ENCODE measurements around the gene DOCK4. TPM values are rescaled to one million over a fixed set of nuclear protein-coding genes. Genes with fewer than 3 reads are reported as not detected.

The DOCK4 gene
- total and polyA plus RNA-seq, 5 donors from 2014 or later, result 0.44 TPM; not detected in 4

GRCh38 chr7:112049555-112050249 lies 156.5 kb downstream of the DOCK4 start:
- ATAC-seq (ENCODE audit: low read depth in 2 of 2), result no peak
- Mint-ChIP-seq H3K4me1 (no peaks in the 10 kb centered on the region), H3K36me3 (no peaks in the 10 kb centered on the region), H3K4me3 (no peak overlapping the region), H3K27ac (no peak overlapping the region), H3K9me3 (peaks cover 0 to 7% (median 2%) of the 10 kb centered on the region in 7 donors), H3K27me3 (no peaks in the 10 kb centered on the region)
- Histone ChIP-seq H3K27me3 (ENCODE audit: control insufficient read depth, insufficient read depth, low read length) (no peaks in the 10 kb centered on the region), H3K36me3 (ENCODE audit: control insufficient read depth, insufficient read depth, low read length) (no peaks in the 10 kb centered on the region), H3K27ac (ENCODE audit: insufficient read depth, low read length, poor library complexity, severe bottlenecking) (no peak overlapping the region), H3K4me1 (ENCODE audit: control insufficient read depth, insufficient read depth, low read length, poor library complexity, severe bottlenecking) (no peaks in the 10 kb centered on the region), H3K4me3 (ENCODE audit: low read depth, low read length) (no peak overlapping the region), H3K9me3 (ENCODE audit: control insufficient read depth in 2 of 2, low read length in 2 of 2) (no peaks in the 10 kb centered on the region)
- DNase-seq, result no peak

GRCh38 chr7:112047421-112047820 lies 158.8 kb downstream of the DOCK4 start:
- no peak for ATAC-seq (ENCODE audit: low read depth in 2 of 2)
- Mint-ChIP-seq H3K4me1 (no peaks in the 10 kb centered on the region), H3K4me3 (no peak overlapping the region), H3K36me3 (no peaks in the 10 kb centered on the region), H3K9me3 (peaks cover 0 to 7% (median 2%) of the 10 kb centered on the region in 7 donors), H3K27ac (no peak overlapping the region), H3K27me3 (no peaks in the 10 kb centered on the region)
- H3K27me3 ChIP-seq (ENCODE audit: control insufficient read depth, insufficient read depth, low read length), result no peaks in the 10 kb centered on the region
- no peaks in the 10 kb centered on the region for H3K36me3 ChIP-seq (ENCODE audit: control insufficient read depth, insufficient read depth, low read length)
- H3K4me1 ChIP-seq (ENCODE audit: control insufficient read depth, insufficient read depth, low read length, poor library complexity, severe bottlenecking), result no peaks in the 10 kb centered on the region
- no peak overlapping the region for H3K27ac ChIP-seq (ENCODE audit: insufficient read depth, low read length, poor library complexity, severe bottlenecking)
- H3K4me3 ChIP-seq (ENCODE audit: low read depth, low read length), result no peak overlapping the region
- no peaks in the 10 kb centered on the region for H3K9me3 ChIP-seq (ENCODE audit: control insufficient read depth in 2 of 2, low read length in 2 of 2)
- no peak for DNase-seq

- Mint-ChIP-seq H3K36me3 (no peaks in the 10 kb centered on the region), H3K27ac (no peak overlapping the region), H3K4me3 (no peak overlapping the region), H3K4me1 (no peaks in the 10 kb centered on the region), H3K9me3 (peaks cover 0 to 7% (median 2%) of the 10 kb centered on the region in 7 donors), H3K27me3 (no peaks in the 10 kb centered on the region)
- no peak overlapping the region for H3K4me3 ChIP-seq (ENCODE audit: low read depth, low read length)
- DNase-seq, result no peak
- H3K4me1 ChIP-seq (ENCODE audit: control insufficient read depth, insufficient read depth, low read length, poor library complexity, severe bottlenecking), result no peaks in the 10 kb centered on the region
- H3K27ac ChIP-seq (ENCODE audit: insufficient read depth, low read length, poor library complexity, severe bottlenecking), result no peak overlapping the region
- H3K36me3 ChIP-seq (ENCODE audit: control insufficient read depth, insufficient read depth, low read length), result no peaks in the 10 kb centered on the region
- H3K27me3 ChIP-seq (ENCODE audit: control insufficient read depth, insufficient read depth, low read length), result no peaks in the 10 kb centered on the region
- no peaks in the 10 kb centered on the region for H3K9me3 ChIP-seq (ENCODE audit: control insufficient read depth in 2 of 2, low read length in 2 of 2)
- no peak for ATAC-seq (ENCODE audit: low read depth in 2 of 2)
Observed at GRCh38 chr7:112045222-112045621, 161.0 kb downstream of the DOCK4 start.

GRCh38 chr7:112042631-112043030 lies 163.6 kb downstream of the DOCK4 start:
- H3K9me3 Mint-ChIP-seq, result peaks cover 0 to 7% (median 2%) of the 10 kb centered on the region in 7 donors
- Histone ChIP-seq H3K4me3 (ENCODE audit: low read depth, low read length) (no peak overlapping the region), H3K27me3 (ENCODE audit: control insufficient read depth, insufficient read depth, low read length) (no peaks in the 10 kb centered on the region), H3K9me3 (ENCODE audit: control insufficient read depth in 2 of 2, low read length in 2 of 2) (no peaks in the 10 kb centered on the region), H3K36me3 (ENCODE audit: control insufficient read depth, insufficient read depth, low read length) (no peaks in the 10 kb centered on the region), H3K27ac (ENCODE audit: insufficient read depth, low read length, poor library complexity, severe bottlenecking) (no peak overlapping the region), H3K4me1 (ENCODE audit: control insufficient read depth, insufficient read depth, low read length, poor library complexity, severe bottlenecking) (no peaks in the 10 kb centered on the region)
- no peak overlapping the region for H3K27ac Mint-ChIP-seq
- ATAC-seq (ENCODE audit: low read depth in 2 of 2) (no peak), DNase-seq (no peak)
- H3K4me1 Mint-ChIP-seq, result no peaks in the 10 kb centered on the region
- H3K27me3 Mint-ChIP-seq, result no peaks in the 10 kb centered on the region
- H3K4me3 Mint-ChIP-seq, result no peak overlapping the region
- H3K36me3 Mint-ChIP-seq, result no peaks in the 10 kb centered on the region

GRCh38 chr7:112038353-112038752 lies 167.8 kb downstream of the DOCK4 start:
- DNase-seq, result no peak
- no peak for ATAC-seq (ENCODE audit: low read depth in 2 of 2)
- Histone ChIP-seq H3K27ac (ENCODE audit: insufficient read depth, low read length, poor library complexity, severe bottlenecking) (no peak overlapping the region), H3K27me3 (ENCODE audit: control insufficient read depth, insufficient read depth, low read length) (no peaks in the 10 kb centered on the region), H3K4me1 (ENCODE audit: control insufficient read depth, insufficient read depth, low read length, poor library complexity, severe bottlenecking) (no peaks in the 10 kb centered on the region), H3K4me3 (ENCODE audit: low read depth, low read length) (no peak overlapping the region), H3K9me3 (ENCODE audit: control insufficient read depth in 2 of 2, low read length in 2 of 2) (no peaks in the 10 kb centered on the region), H3K36me3 (ENCODE audit: control insufficient read depth, insufficient read depth, low read length) (no peaks in the 10 kb centered on the region)
- H3K36me3 Mint-ChIP-seq, result no peaks in the 10 kb centered on the region
- peaks cover 0 to 4% (median 0%) of the 10 kb centered on the region in 7 donors for H3K9me3 Mint-ChIP-seq
- H3K27ac Mint-ChIP-seq, result no peak overlapping the region
- no peaks in the 10 kb centered on the region for H3K4me1 Mint-ChIP-seq
- H3K27me3 Mint-ChIP-seq, result no peaks in the 10 kb centered on the region
- H3K4me3 Mint-ChIP-seq, result no peak overlapping the region

GRCh38 chr7:112036071-112036470 lies 170.1 kb downstream of the DOCK4 start:
- H3K4me3 ChIP-seq (ENCODE audit: low read depth, low read length), result no peak overlapping the region

GRCh38 chr7:112031689-112032088 lies 174.5 kb downstream of the DOCK4 start:
- H3K27me3 Mint-ChIP-seq, result no peaks in the 10 kb centered on the region
- Histone ChIP-seq H3K36me3 (ENCODE audit: control insufficient read depth, insufficient read depth, low read length) (no peaks in the 10 kb centered on the region), H3K9me3 (ENCODE audit: control insufficient read depth in 2 of 2, low read length in 2 of 2) (no peaks in the 10 kb centered on the region), H3K27me3 (ENCODE audit: control insufficient read depth, insufficient read depth, low read length) (no peaks in the 10 kb centered on the region), H3K4me1 (ENCODE audit: control insufficient read depth, insufficient read depth, low read length, poor library complexity, severe bottlenecking) (no peaks in the 10 kb centered on the region), H3K4me3 (ENCODE audit: low read depth, low read length) (no peak overlapping the region), H3K27ac (ENCODE audit: insufficient read depth, low read length, poor library complexity, severe bottlenecking) (no peak overlapping the region)
- H3K4me1 Mint-ChIP-seq, result no peaks in the 10 kb centered on the region
- H3K9me3 Mint-ChIP-seq, result peaks cover 0 to 4% (median 0%) of the 10 kb centered on the region in 7 donors
- ATAC-seq (ENCODE audit: low read depth in 2 of 2) (no peak), DNase-seq (no peak)
- no peak overlapping the region for H3K4me3 Mint-ChIP-seq
- H3K36me3 Mint-ChIP-seq, result no peaks in the 10 kb centered on the region
- H3K27ac Mint-ChIP-seq, result no peak overlapping the region

More at GRCh38 chr7:112036071-112036470, 170.1 kb downstream of the DOCK4 start:
- H3K36me3 ChIP-seq (ENCODE audit: control insufficient read depth, insufficient read depth, low read length), result no peaks in the 10 kb centered on the region
- Mint-ChIP-seq H3K4me1 (no peaks in the 10 kb centered on the region), H3K36me3 (no peaks in the 10 kb centered on the region), H3K27ac (no peak overlapping the region), H3K4me3 (no peak overlapping the region), H3K9me3 (peaks cover 0 to 4% (median 0%) of the 10 kb centered on the region in 7 donors), H3K27me3 (no peaks in the 10 kb centered on the region)
- no peaks in the 10 kb centered on the region for H3K4me1 ChIP-seq (ENCODE audit: control insufficient read depth, insufficient read depth, low read length, poor library complexity, severe bottlenecking)
- DNase-seq, result no peak
- ATAC-seq (ENCODE audit: low read depth in 2 of 2), result no peak
- no peaks in the 10 kb centered on the region for H3K27me3 ChIP-seq (ENCODE audit: control insufficient read depth, insufficient read depth, low read length)
- H3K27ac ChIP-seq (ENCODE audit: insufficient read depth, low read length, poor library complexity, severe bottlenecking), result no peak overlapping the region
- H3K9me3 ChIP-seq (ENCODE audit: control insufficient read depth in 2 of 2, low read length in 2 of 2), result no peaks in the 10 kb centered on the region

- Histone ChIP-seq H3K27ac (ENCODE audit: insufficient read depth, low read length, poor library complexity, severe bottlenecking) (no peak overlapping the region), H3K36me3 (ENCODE audit: control insufficient read depth, insufficient read depth, low read length) (no peaks in the 10 kb centered on the region), H3K4me3 (ENCODE audit: low read depth, low read length) (no peak overlapping the region), H3K27me3 (ENCODE audit: control insufficient read depth, insufficient read depth, low read length) (no peaks in the 10 kb centered on the region), H3K9me3 (ENCODE audit: control insufficient read depth in 2 of 2, low read length in 2 of 2) (no peaks in the 10 kb centered on the region), H3K4me1 (ENCODE audit: control insufficient read depth, insufficient read depth, low read length, poor library complexity, severe bottlenecking) (no peaks in the 10 kb centered on the region)
- ATAC-seq (ENCODE audit: low read depth in 2 of 2) (no peak), DNase-seq (no peak)
- Mint-ChIP-seq H3K27me3 (peaks cover 4% of the 10 kb centered on the region), H3K4me1 (no peaks in the 10 kb centered on the region), H3K36me3 (no peaks in the 10 kb centered on the region), H3K9me3 (peaks cover 0 to 3% (median 0%) of the 10 kb centered on the region in 7 donors), H3K4me3 (no peak overlapping the region), H3K27ac (no peak overlapping the region)
Observed at GRCh38 chr7:112025556-112025955, 180.6 kb downstream of the DOCK4 start.
